ENCODE results near the gene COPZ2.

DNA sequence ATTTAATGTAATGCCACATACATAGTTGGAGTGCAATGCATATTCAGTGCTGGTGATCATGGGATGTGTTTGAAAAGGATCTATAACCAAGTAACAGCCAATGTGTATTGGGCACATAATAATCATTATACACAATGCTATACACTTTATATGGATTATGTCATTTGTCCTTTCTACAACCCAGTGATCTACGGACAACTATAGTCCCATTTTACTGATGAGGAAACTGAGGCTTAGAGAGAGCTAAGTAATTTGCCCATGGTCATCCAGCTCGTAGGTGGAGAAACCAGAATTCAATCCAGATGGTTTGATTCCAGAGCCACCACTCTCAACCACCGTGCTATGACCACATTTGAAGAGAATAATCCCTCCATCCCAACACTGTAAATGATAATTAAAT is 27.4 kb downstream of the COPZ2 start:
- TF ChIP-seq POLR2A (IDR thresholded peaks at IDR 0.05; ENCODE audit: low read depth, low read length) = no peak
- no peak for TF ChIP-seq TAF1 (IDR thresholded peaks at IDR 0.05; ENCODE audit: low read depth, low read length)
- no peak for TF ChIP-seq POLR2AphosphoS5 (IDR thresholded peaks at IDR 0.05; ENCODE audit: low read depth, low read length)
- no peak for TF ChIP-seq SPI1 (IDR thresholded peaks at IDR 0.05; ENCODE audit: low read depth, low read length)
- no peak for TF ChIP-seq POU2F2 (IDR thresholded peaks at IDR 0.05; ENCODE audit: low read depth, low read length)
